Stomach (tissue), 9 donors: ENCODE measurements around the gene ADAMTS15. TPM values are rescaled to one million over a fixed set of nuclear protein-coding genes. Genes with fewer than 3 reads are reported as not detected.

Experiments used
- DNase-seq, 2 donors: peaks; one replicate each; pipeline versions ENCODE4 v3.0.0 to v3.0.0-alpha.2; 2013 to 2019
- H3K27ac ChIP-seq, 5 donors: fragments of 200-600 bp in 4 of 5; sonication (generic) in 4 of 5; one replicate each; pipeline ENCODE4 v1.5.1; 2013 to 2019; ENCODE audit warnings: mild to moderate bottlenecking in 1 of 5, moderate library complexity in 1 of 5
- H3K27me3 ChIP-seq, 3 donors: fragments of 200-600 bp; sonication (generic); one replicate each; pipeline ENCODE4 v1.5.1; 2017 to 2019; ENCODE audit warnings: mixed run types in 1 of 3
- H3K36me3 ChIP-seq, 4 donors: fragments of 200-600 bp; sonication (generic); 1 replicate in 3 of 4; 2 replicates in 1 of 4; pipeline ENCODE4 v1.5.1; 2016 to 2019
- H3K4me1 ChIP-seq, 4 donors: fragments of 200-600 bp; sonication (generic); one replicate each; pipeline ENCODE4 v1.5.1; 2016 to 2019
- H3K4me3 ChIP-seq, 4 donors: fragments of 200-600 bp; sonication (generic) in 3 of 4; one replicate each; pipeline ENCODE4 v1.5.1; 2016 to 2019; ENCODE audit warnings: mild to moderate bottlenecking in 1 of 4
- H3K9me3 ChIP-seq, 4 donors: fragments of 200-600 bp; sonication (generic); one replicate each; pipeline ENCODE4 v1.5.1; 2016 to 2019
- CTCF ChIP-seq, 7 experiments: fragments of 450-650 bp in 4 of 7; fragments of 200-600 bp in 3 of 7; sonication (generic) in 3 of 7; IDR thresholded peaks; one replicate each; pipeline ENCODE4 v1.5.1; 2016 to 2019; ENCODE audit warnings: antibody characterized with exemption in 7 of 7, control low read depth in 2 of 7, mild to moderate bottlenecking in 1 of 7
- EP300 ChIP-seq: sonication (generic); formaldehyde crosslinking; IDR thresholded peaks from one replicate; pipeline ENCODE4 v1.6.1; 2017; ENCODE audit warnings: antibody characterized with exemption
- POLR2A ChIP-seq, 4 donors: fragments of 450-650 bp; IDR thresholded peaks; one replicate each; pipeline ENCODE4 v1.6.1; 2016; ENCODE audit warnings: antibody characterized with exemption in 4 of 4, control low read depth in 2 of 4, mild to moderate bottlenecking in 1 of 4, moderate library complexity in 1 of 4
- POLR2AphosphoS5 ChIP-seq, 3 donors: sonication (generic); formaldehyde crosslinking; IDR thresholded peaks; one replicate each; pipeline ENCODE4 v1.6.1; 2016; ENCODE audit warnings: antibody characterized with exemption in 3 of 3
- WGBS, 5 donors: extraction: QIAGEN DNeasy Blood & Tissue Kit in 3 of 5; methylation state at CpG; one replicate each; pipeline versions ENCODE4 v1.1.5 to v1.1.7; 2013 to 2018; 5-methylcytosine and 5-hydroxymethylcytosine counted together
- intact Hi-C: fragments of 100-400 bp; cut with DNase I; formaldehyde crosslinking; loops from one replicate; pipeline ENCODE4 v1.15.1; 2023; ENCODE audit warnings: low total_unique reads
- polyA plus RNA-seq, 3 donors: library from polyadenylated mRNA; stranded (reverse); fragments of 200-250 nt; gene quantifications; one replicate each; pipeline ENCODE4 v1.2.3, GENCODE V29; 2013
- total RNA-seq, 5 donors: library from RNA; depleted of rRNA; stranded (reverse); fragments of >200 nt; gene quantifications; one replicate each; pipeline versions ENCODE4 v1.1.0 to v1.2.3, GENCODE V29; 2014 to 2016
- donor health status: healthy with polysubstance abuse.
- donor health status: Bipolar disorder and iron deficiency.
- donor health status: healthy.

The ADAMTS15 gene
- total and polyA plus RNA-seq, 8 donors, result 1.4 to 23.5 (median 2.4) TPM

GRCh38 chr11:130449996-130450769, 1.7 kb downstream of the ADAMTS15 start:
- TF ChIP-seq CTCF (IDR thresholded peaks at IDR 0.05) (peak in 5 of 7 experiments; percentile 13 to 51 (median 45)), POLR2AphosphoS5 (IDR thresholded peaks at IDR 0.05) (peak in 2 of 3 donors; percentile 38 to 61), EP300 (no peak)
- intact Hi-C loops, result loop anchor here (10.0 kb wide), 1 partner anchor 195 kb away; no protein-coding TSS in a partner anchor
- Histone ChIP-seq H3K27ac (peak overlapping the region; percentile 64 to 84 (median 76)), H3K27me3 (peaks cover 0 to 27% (median 11%) of the 10 kb centered on the region in 3 donors), H3K4me1 (peaks cover 26 to 52% (median 40%) of the 10 kb centered on the region in 4 donors), H3K9me3 (no peaks in the 10 kb centered on the region), H3K4me3 (peak overlapping the region; percentile 56 to 72 (median 58)), H3K36me3 (no peaks in the 10 kb centered on the region)
- 30 to 43% (median 38%) methylated on average over 32 to 34 of the region's 34 CpGs for WGBS, 5 donors
- DNase-seq, result peak; percentile 79 to 86

- WGBS, 5 donors, result 61 to 73% (median 65%) methylated on average over 6 of the region's 6 CpGs
- peak overlapping the region in 3 of 4 donors; percentile 56 to 72 (median 58) for H3K4me3 ChIP-seq
These were observed 3.0 kb downstream of the ADAMTS15 start for GRCh38 chr11:130451231-130452019.

GRCh38 chr11:130452176-130452575, 3.7 kb downstream of the ADAMTS15 start:
- H3K27me3 ChIP-seq, result peaks cover 0 to 27% (median 11%) of the 10 kb centered on the region in 3 donors
- peak overlapping the region in 3 of 4 donors; percentile 2 to 72 (median 56) for H3K4me3 ChIP-seq
- no peaks in the 10 kb centered on the region for H3K9me3 ChIP-seq
- peaks cover 0 to 4% (median 2%) of the 10 kb centered on the region in 4 donors for H3K36me3 ChIP-seq
- intact Hi-C loops, result no loop called here
- TF ChIP-seq CTCF (IDR thresholded peaks at IDR 0.05), result no peak
- H3K27ac ChIP-seq, result peak overlapping the region in 1 of 5 donors; percentile 74
- DNase-seq, result no peak
- peaks cover 26 to 64% (median 50%) of the 10 kb centered on the region in 4 donors for H3K4me1 ChIP-seq
- 78 to 91% (median 89%) methylated on average over 9 of the region's 9 CpGs for WGBS, 5 donors

More at GRCh38 chr11:130451231-130452019, 3.0 kb downstream of the ADAMTS15 start:
- intact Hi-C loops, result no loop called here
- H3K36me3 ChIP-seq, result no peaks in the 10 kb centered on the region
- peaks cover 0 to 27% (median 11%) of the 10 kb centered on the region in 3 donors for H3K27me3 ChIP-seq
- no peaks in the 10 kb centered on the region for H3K9me3 ChIP-seq
- H3K27ac ChIP-seq, result peak overlapping the region; percentile 63 to 81 (median 74)
- H3K4me1 ChIP-seq, result peaks cover 26 to 64% (median 49%) of the 10 kb centered on the region in 4 donors
- TF ChIP-seq CTCF (IDR thresholded peaks at IDR 0.05) (no peak), POLR2A (IDR thresholded peaks at IDR 0.05) (peak in 1 of 4 donors; percentile 37), POLR2AphosphoS5 (IDR thresholded peaks at IDR 0.05) (peak in 2 of 3 donors; percentile 67 to 82), EP300 (no peak)
- DNase-seq, result peak; percentile 63

GRCh38 chr11:130452940-130453339, 4.5 kb downstream of the ADAMTS15 start:
- intact Hi-C loops, result no loop called here
- Histone ChIP-seq H3K27ac (no peak overlapping the region), H3K9me3 (no peaks in the 10 kb centered on the region), H3K36me3 (peaks cover 0 to 4% (median 2%) of the 10 kb centered on the region in 4 donors), H3K27me3 (peaks cover 0 to 26% (median 11%) of the 10 kb centered on the region in 3 donors), H3K4me1 (peaks cover 26 to 63% (median 48%) of the 10 kb centered on the region in 4 donors), H3K4me3 (no peak overlapping the region)
- WGBS, 5 donors, result 68 to 88% (median 79%) methylated on average over 6 of the region's 6 CpGs
- no peak for TF ChIP-seq CTCF (IDR thresholded peaks at IDR 0.05)
- TF ChIP-seq EP300, result no peak
- no peak for TF ChIP-seq POLR2A (IDR thresholded peaks at IDR 0.05)
- no peak for TF ChIP-seq POLR2AphosphoS5 (IDR thresholded peaks at IDR 0.05)
- DNase-seq, result no peak
